B cell (primary cell): ENCODE data around the gene DND1. TPM values are rescaled to one million over a fixed set of nuclear protein-coding genes. Genes with fewer than 3 reads are reported as not detected.

Experiments used
- ATAC-seq: fragments of 200-7000 bp; cut with Tn5 transposase; one replicate; pipeline ENCODE4 v1.10.0; 2021; ENCODE audit warnings: low read depth, mild to moderate bottlenecking, moderate number of reproducible peaks, moderate library complexity
- CTCF ChIA-PET: fragments of 350-600 bp; sonication (Branson Sonifier 250); formaldehyde crosslinking; loops from one replicate; lab custom pipeline; 2021; ENCODE audit warnings: antibody characterized with exemption, inconsistent platforms; lab: Charles Lee
- POLR2A ChIA-PET: fragments of 350-600 bp; sonication (Branson Sonifier 250); formaldehyde crosslinking; loops from one replicate; lab custom pipeline; 2021; ENCODE audit warnings: antibody characterized with exemption; lab: Charles Lee
- DNase-seq: peaks from one replicate; pipeline ENCODE4 v3.0.0; 2013
- H2AFZ ChIP-seq: 2 replicates; pipeline ENCODE4 v1.6.1; 2012; ENCODE audit warnings: mild to moderate bottlenecking, low read depth, low read length; ENCODE audit not compliant: insufficient read depth, poor library complexity, severe bottlenecking
- H3K27ac ChIP-seq, 2 donors: 1 replicate in 1 of 2; 2 replicates in 1 of 2; pipeline ENCODE4 v1.5.1; 2012 to 2013; ENCODE audit warnings: low read length in 2 of 2, mild to moderate bottlenecking in 2 of 2, moderate library complexity in 1 of 2
- H3K27me3 ChIP-seq, 4 experiments: fragments of 200-600 bp in 1 of 4; sonication (generic) in 1 of 4; replicated peaks in 1 of 4; 1 replicate in 2 of 4; 2 replicates in 2 of 4; pipeline versions ENCODE4 v1.6.1 to v1.7.0; 2013 to 2016; ENCODE audit warnings: low read length in 3 of 4, mild to moderate bottlenecking in 2 of 4, mixed read lengths in 1 of 4, moderate library complexity in 1 of 4; ENCODE audit not compliant: insufficient read depth in 4 of 4, control insufficient read depth in 3 of 4; ENCODE audit errors: control extremely low read depth in 1 of 4
- H3K36me3 ChIP-seq, 2 experiments: replicated peaks in 1 of 2; 1 replicate in 1 of 2; 2 replicates in 1 of 2; pipeline versions ENCODE4 v1.6.1 to v1.7.1; 2013; ENCODE audit warnings: low read length in 1 of 2; ENCODE audit not compliant: insufficient read depth in 2 of 2, control insufficient read depth in 1 of 2; ENCODE audit errors: control extremely low read depth in 1 of 2, extremely low read depth in 1 of 2
- H3K4me1 ChIP-seq, 2 donors: fragments of 200-600 bp in 1 of 2; sonication (generic) in 1 of 2; 1 replicate in 1 of 2; 2 replicates in 1 of 2; pipeline versions ENCODE4 v1.5.1 to v1.6.1; 2013 to 2017; ENCODE audit warnings: low read length in 2 of 2; ENCODE audit not compliant: control insufficient read depth in 2 of 2, insufficient read depth in 2 of 2
- H3K4me2 ChIP-seq: replicated peaks from 2 replicates; pipeline ENCODE3; 2012; ENCODE audit warnings: mild to moderate bottlenecking, low read depth, low read length; ENCODE audit not compliant: poor library complexity, severe bottlenecking
- H3K4me3 ChIP-seq, 5 experiments: fragments of 200-600 bp in 1 of 5; sonication (generic) in 1 of 5; 1 replicate in 3 of 5; 2 replicates in 2 of 5; pipeline versions ENCODE4 v1.5.1 to v1.7.0; 2011 to 2016; ENCODE audit warnings: low read length in 4 of 5, mild to moderate bottlenecking in 4 of 5, low read depth in 2 of 5, control low read depth in 1 of 5, moderate library complexity in 1 of 5; ENCODE audit not compliant: insufficient read depth in 1 of 5; ENCODE audit errors: control extremely low read depth in 1 of 5, extremely low read depth in 1 of 5
- H3K79me2 ChIP-seq: fragments of 200-600 bp; sonication (generic); one replicate; pipeline ENCODE4 v1.6.0; 2016; ENCODE audit warnings: low read length; ENCODE audit not compliant: control insufficient read depth, insufficient read depth
- H3K9ac ChIP-seq: fragments of 200-600 bp; sonication (generic); 2 replicates; pipeline ENCODE4 v1.6.1; 2017; ENCODE audit warnings: mild to moderate bottlenecking, low read length, moderate library complexity
- H3K9me3 ChIP-seq, 3 donors: one replicate each; pipeline versions ENCODE4 v1.6.1 to v1.7.1; 2013; ENCODE audit warnings: low read length in 2 of 3; ENCODE audit not compliant: control insufficient read depth in 2 of 3, insufficient read depth in 1 of 3; ENCODE audit errors: control extremely low read depth in 1 of 3
- H4K20me1 ChIP-seq: 2 replicates; pipeline ENCODE4 v1.6.0; 2012; ENCODE audit warnings: mild to moderate bottlenecking, low read length; ENCODE audit not compliant: insufficient read depth, control insufficient read depth, poor library complexity, severe bottlenecking
- H3K27ac Mint-ChIP-seq: one replicate; pipeline ENCODE4 v1.8.0; 2021; ENCODE audit warnings: mixed read lengths
- H3K27me3 Mint-ChIP-seq: one replicate; pipeline ENCODE4 v1.8.0; 2021; ENCODE audit warnings: mixed read lengths
- H3K4me1 Mint-ChIP-seq: one replicate; pipeline ENCODE4 v1.8.0; 2021; ENCODE audit warnings: mixed read lengths
- H3K4me3 Mint-ChIP-seq: one replicate; pipeline ENCODE4 v1.8.0; 2021; ENCODE audit warnings: mixed read lengths
- H3K9me3 Mint-ChIP-seq: one replicate; pipeline ENCODE4 v1.8.0; 2022; ENCODE audit warnings: mixed read lengths; ENCODE audit not compliant: insufficient read depth
- CTCF ChIP-seq: fragments of 200-600 bp; IDR thresholded peaks from one replicate; pipeline ENCODE4 v1.8.0; 2022; ENCODE audit warnings: antibody characterized with exemption, mild to moderate bottlenecking
- EZH2 ChIP-seq: IDR thresholded peaks from 2 replicates; pipeline ENCODE4 v1.6.1; 2012; ENCODE audit warnings: borderline replicate concordance, low read depth, mild to moderate bottlenecking, moderate library complexity, low read length; ENCODE audit not compliant: insufficient read depth, poor library complexity, severe bottlenecking
- WGBS: methylation state at CpG from one replicate; pipeline ENCODE4 v1.1.5; 2013; ENCODE audit warnings: missing lambda C conversion rate; ENCODE audit not compliant: insufficient coverage; 5-methylcytosine and 5-hydroxymethylcytosine counted together
- intact Hi-C: fragments of 100-400 bp; cut with micrococcal nuclease; formaldehyde crosslinking; loops from one replicate; pipeline ENCODE4 v1.10.0; 2022
- polyA plus RNA-seq: library from polyadenylated mRNA; depleted of rRNA; stranded (reverse); fragments of >200 nt; gene quantifications from 2 replicates; pipeline ENCODE4 v1.2.3, GENCODE V29; 2012
- total RNA-seq, 2 donors: library from RNA; stranded (reverse); fragments of 120-200 nt in 1 of 2; gene quantifications; 1 replicate in 1 of 2; 2 replicates in 1 of 2; pipeline versions ENCODE4 v1.2.3 to v1.2.4, GENCODE V29; 2013 to 2022

DND1 gene
- total and polyA plus RNA-seq, 2 donors (not counting 1 experiment from before 2014, with no cell fraction given), result 3.0 to 3.6 TPM

- H2AFZ ChIP-seq, result no peak overlapping the region
- 100% methylated on average over 2 of the region's 4 CpGs for WGBS
- peaks cover 0 to 3% (median 0%) of the 10 kb centered on the region in 3 donors for H3K9me3 ChIP-seq
- no peak overlapping the region for H3K4me3 Mint-ChIP-seq
- no peak overlapping the region for H3K4me2 ChIP-seq
- ATAC-seq, result no peak
- H3K4me3 ChIP-seq, result no peak overlapping the region
- no peak for TF ChIP-seq EZH2
- no peak for TF ChIP-seq CTCF
- peaks cover 3% of the 10 kb centered on the region for H3K79me2 ChIP-seq
- H3K27ac Mint-ChIP-seq, result peak overlapping the region; percentile 37
- H3K27me3 ChIP-seq, result no peaks in the 10 kb centered on the region
- intact Hi-C loops, result no loop called here
- H3K4me1 Mint-ChIP-seq, result peaks cover 11% of the 10 kb centered on the region
- H3K27me3 Mint-ChIP-seq, result no peaks in the 10 kb centered on the region
- no peak overlapping the region for H3K27ac ChIP-seq
- peaks cover 4 to 35% of the 10 kb centered on the region in 2 experiments for H3K36me3 ChIP-seq
- H3K9me3 Mint-ChIP-seq, result no peaks in the 10 kb centered on the region
- H4K20me1 ChIP-seq, result no peaks in the 10 kb centered on the region
- DNase-seq, result no peak
- ChIA-PET POLR2A (no interaction called here), CTCF (interaction anchor here (0.6 kb wide), 1 partner anchor 12 kb away, joined by 4 read pairs; no protein-coding TSS in a partner anchor)
- H3K4me1 ChIP-seq, result peaks cover 5 to 11% of the 10 kb centered on the region in 2 donors
- H3K9ac ChIP-seq, result no peak overlapping the region
Observed at GRCh38 chr5:140707812-140708211, 34.4 kb upstream of the DND1 start.
